Left ventricle myocardium superior (tissue), 1 donor: ENCODE measurements around the gene TBC1D30. TPM values are rescaled to one million over a fixed set of nuclear protein-coding genes. Genes with fewer than 3 reads are reported as not detected.

Experiments used
- ATAC-seq: fragments of 200-7000 bp; cut with Tn5 transposase; one replicate; pipeline ENCODE4 v1.9.1; 2020; ENCODE audit warnings: mild to moderate bottlenecking, moderate library complexity
- DNase-seq: peaks from one replicate; pipeline ENCODE4 v3.0.0-alpha.2; 2020
- intact Hi-C: fragments of 100-400 bp; cut with micrococcal nuclease; formaldehyde crosslinking; loops from one replicate; pipeline ENCODE4 v1.11.0; 2022
- total RNA-seq: library from RNA; stranded (reverse); fragmentation: NEBNext Ultra II Directional; extraction: Animal tissue kit (Norgen Biotek cat#: 25700); gene quantifications from one replicate; pipeline ENCODE4 v1.2.1, GENCODE V29; 2021
- donor health status: DM: no; HTN: yes; CAD: no; lungs with severe emphysema.

TBC1D30 gene
- total RNA-seq, 1 donor from 2014 or later = 0.47 TPM

DNA sequence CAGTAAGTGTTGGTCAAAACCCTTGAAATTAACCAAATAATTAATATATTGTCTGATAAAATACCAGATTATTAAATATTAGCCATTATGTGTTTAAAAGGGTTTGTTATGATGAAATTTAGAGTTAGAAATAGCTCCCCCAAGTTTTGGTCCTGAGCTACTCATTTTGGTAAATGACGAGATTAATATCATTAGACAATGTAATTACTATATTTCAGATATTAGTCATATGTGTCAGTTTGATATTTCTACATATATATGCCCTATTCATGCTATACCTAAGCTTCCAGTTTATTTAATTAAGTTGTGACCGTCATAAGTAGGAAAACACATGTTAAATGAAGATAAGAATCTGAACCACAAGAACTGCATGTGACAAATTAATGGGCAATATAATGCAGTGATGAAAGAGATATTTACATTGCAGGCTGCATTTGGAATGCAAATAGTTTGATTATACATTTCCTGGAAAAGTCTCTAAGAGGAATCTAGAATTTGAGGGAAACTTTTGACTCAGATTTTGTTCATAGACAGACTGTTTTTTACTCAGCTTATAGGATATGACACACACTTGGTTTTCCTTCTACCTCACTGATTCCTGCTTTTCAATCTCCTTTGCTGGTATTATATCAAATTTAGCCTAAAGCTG is 70.5 kb downstream of the TBC1D30 start:
- intact Hi-C loops = loop anchor here (10.0 kb wide), 2 partner anchors 340 to 1210 kb away; no protein-coding TSS in a partner anchor
- ATAC-seq = no peak
- no peak for DNase-seq

GRCh38 chr12:64895526-64895925 is 71.1 kb downstream of the TBC1D30 start:
- DNase-seq = no peak
- intact Hi-C loops = loop anchor here (10.0 kb wide), 2 partner anchors 339 to 1209 kb away; no protein-coding TSS in a partner anchor
- no peak for ATAC-seq

DNA sequence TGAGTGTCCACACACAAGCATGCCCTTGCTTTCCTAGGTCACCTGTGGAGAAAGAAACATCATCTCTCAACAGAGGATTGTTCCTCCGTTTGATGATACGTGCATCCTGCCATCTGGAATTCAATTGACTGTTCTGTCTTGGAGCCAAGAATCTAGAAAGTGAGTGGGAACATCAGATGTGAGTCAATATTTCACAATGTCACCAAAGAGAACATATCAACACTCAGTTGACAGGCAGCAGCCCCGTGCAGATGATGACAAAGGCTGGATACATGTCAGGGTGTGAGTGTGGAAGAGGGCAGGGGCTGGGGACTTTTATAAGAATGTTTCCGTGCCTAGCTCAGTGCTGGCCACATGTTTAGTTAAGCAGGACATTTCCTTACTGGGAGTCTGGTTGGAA is 76.1 kb downstream of the TBC1D30 start:
- DNase-seq (no peak), ATAC-seq (peak; percentile 53)
- intact Hi-C loops = no loop called here

DNA sequence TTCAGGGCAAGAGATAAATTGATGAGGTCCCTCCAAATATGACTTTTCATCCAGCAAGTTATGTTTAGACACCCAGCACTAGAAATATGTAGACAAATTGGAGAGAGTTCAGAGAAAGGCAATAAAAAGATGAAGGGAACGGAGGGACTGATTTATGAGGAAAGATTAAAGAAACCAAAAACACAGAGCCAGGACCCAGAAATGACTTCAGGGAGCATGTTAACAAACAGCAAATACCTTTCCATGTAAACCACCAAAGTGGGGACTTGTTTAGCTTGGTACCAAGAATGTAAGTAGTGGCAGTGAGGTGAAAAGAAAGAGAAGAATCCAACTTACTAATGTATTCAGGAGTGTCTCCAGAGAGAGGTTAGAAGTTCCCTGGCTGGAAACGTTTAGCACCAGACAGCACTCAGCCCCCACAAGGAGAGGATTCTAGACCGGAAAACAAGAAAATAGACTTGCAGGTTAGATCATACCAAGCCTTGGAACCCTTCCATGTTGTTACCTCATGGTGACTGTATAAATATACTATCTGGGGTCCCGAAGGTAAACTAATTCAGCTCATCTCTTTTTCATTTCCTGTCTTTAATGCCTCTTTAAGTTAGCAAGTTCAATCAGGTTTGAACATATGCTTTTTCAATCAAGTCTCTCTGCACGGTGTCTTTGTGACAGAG is 79.2 kb downstream of the TBC1D30 start:
- intact Hi-C loops = no loop called here
- no peak for ATAC-seq

GRCh38 chr12:64907097-64907496 is 82.7 kb downstream of the TBC1D30 start:
- no peak for DNase-seq
- ATAC-seq = no peak
- intact Hi-C loops = no loop called here

More for the DNA sequence above, 79.2 kb downstream of the TBC1D30 start:
- DNase-seq = no peak

GRCh38 chr12:64909124-64909523 is 84.7 kb downstream of the TBC1D30 start:
- ATAC-seq (no peak), DNase-seq (no peak)
- intact Hi-C loops = no loop called here

GRCh38 chr12:64911081-64911480 is 86.6 kb downstream of the TBC1D30 start:
- intact Hi-C loops = no loop called here
- ATAC-seq (no peak), DNase-seq (no peak)

DNA sequence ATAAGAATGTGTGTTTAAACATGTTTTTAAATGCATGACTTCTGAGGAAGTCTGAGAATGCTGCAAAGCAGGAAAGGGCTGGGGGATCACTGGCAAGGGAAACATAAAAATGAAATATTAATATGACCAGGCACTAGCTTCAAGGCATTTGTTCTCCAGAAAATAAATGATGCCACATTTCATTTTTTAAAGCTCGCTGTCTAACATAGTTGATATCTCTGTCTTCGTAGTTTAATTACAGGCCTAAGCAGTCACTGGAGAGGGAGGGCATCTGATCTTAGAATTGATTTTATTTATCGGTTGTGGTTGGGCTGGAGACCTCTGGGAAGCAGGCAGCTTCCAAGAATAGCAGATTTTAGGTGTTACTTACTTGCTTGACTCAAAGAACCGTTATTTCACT is 87.5 kb downstream of the TBC1D30 start:
- intact Hi-C loops = no loop called here
- ATAC-seq = no peak
- DNase-seq = no peak

GRCh38 chr12:64912516-64913255 is 88.2 kb downstream of the TBC1D30 start:
- ATAC-seq = peak; percentile 50
- DNase-seq = no peak

DNA sequence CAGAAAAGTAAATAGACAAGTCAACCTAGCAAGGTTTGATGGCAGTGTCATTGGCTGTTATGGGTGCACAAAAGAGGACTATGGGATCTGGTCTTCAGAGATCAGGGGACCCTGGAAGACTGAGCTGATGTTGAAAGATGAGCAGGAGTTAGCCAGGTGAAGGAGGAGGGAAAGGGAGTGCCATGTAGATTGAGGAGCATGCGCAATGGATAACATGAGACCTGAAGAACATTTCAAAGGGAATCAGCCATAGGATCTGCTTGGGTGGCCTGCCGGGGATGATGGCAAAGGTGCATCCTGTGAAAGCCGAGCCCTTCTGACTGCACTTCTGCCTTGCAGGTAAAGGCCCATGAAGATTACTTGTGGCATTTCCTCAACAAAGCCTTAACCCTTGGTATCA is 90.8 kb downstream of the TBC1D30 start:
- ATAC-seq (no peak), DNase-seq (no peak)
- intact Hi-C loops = no loop called here

More at GRCh38 chr12:64912516-64913255, 88.2 kb downstream of the TBC1D30 start:
- intact Hi-C loops = no loop called here

DNA sequence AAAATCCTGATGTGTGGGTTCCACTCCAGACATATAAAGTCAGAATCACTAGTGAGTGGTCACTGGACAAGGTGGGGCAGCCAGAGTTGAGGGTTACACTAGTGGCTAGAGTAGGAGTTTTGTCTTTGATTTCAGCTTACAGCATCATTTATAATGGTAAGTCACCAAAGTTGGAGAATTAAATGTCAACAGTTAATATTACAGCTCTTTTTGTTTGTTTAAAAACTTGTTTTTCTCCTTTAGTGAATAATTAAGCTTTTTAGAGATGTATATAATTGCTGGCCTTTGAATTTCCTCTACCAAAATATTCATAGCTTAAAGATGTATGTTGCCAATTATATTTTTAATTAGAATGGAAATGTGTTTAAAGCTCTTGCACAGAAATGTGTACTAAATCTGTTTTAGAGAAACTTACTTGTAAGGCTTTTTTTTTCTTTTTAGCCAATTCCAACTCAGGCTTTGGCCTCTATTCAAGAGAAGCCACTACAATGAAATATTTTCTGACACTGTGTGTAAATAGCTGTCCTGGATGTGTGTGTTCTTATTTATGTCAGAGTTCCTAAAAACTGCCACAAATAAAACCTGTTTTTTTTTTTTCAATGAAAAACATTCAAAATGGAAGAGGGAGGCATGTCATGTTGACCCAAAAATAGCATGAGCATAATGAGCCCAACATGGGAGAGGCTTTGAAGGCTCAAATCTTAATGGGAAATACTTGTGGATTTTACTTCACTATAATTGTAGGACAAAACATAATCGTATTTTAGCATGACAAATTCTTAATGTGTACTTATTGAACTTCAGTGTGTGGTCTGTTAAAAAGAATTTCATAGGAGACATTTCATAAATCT is 92.2 kb downstream of the TBC1D30 start:
- intact Hi-C loops = no loop called here
- ATAC-seq (no peak), DNase-seq (no peak)

GRCh38 chr12:64918344-64918743 is 93.9 kb downstream of the TBC1D30 start:
- no peak for ATAC-seq
- intact Hi-C loops = no loop called here

DNA sequence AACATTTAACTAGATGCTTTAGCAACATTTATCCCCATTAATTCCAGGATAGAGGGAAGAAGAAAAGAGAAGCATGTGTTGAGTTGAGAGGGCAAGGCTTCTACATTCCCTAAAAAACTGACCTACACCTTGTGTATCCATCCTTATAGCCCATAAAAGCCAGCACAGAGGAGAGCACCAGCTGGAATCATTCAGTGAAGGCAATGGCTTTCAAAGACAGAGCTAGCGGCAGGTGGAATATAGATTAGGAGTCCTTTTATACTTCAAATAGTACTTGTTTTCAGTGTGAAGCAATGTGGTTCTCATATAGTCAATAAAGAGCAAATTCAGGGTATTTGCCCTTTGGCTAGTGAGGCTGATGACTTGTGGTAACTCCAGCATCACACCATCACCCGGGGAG is 94.4 kb downstream of the TBC1D30 start:
- no peak for ATAC-seq
- DNase-seq = no peak
- intact Hi-C loops = no loop called here

More at GRCh38 chr12:64918344-64918743, 93.9 kb downstream of the TBC1D30 start:
- no peak for DNase-seq

DNA sequence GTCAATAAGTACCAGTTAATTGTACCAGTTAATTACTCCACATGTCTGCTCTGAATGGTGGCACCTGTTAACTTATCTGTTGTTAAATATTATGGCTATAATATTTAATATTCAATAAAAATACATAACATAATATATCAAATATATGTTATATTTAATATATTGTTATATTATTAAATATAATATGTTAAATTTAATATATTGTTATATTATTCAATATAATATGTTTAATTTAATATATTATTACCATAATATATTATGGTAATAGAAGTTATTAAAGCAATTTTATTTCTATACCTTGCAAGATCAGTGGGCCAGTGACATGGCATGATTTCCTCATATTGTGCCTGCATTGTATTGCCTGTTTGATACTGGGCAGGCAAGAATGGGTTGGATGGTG is 98.4 kb downstream of the TBC1D30 start:
- DNase-seq (no peak), ATAC-seq (no peak)
- intact Hi-C loops = no loop called here

GRCh38 chr12:64923536-64923935 is 99.1 kb downstream of the TBC1D30 start:
- intact Hi-C loops = no loop called here
- DNase-seq = no peak
- no peak for ATAC-seq
